HG03095 (cell line): ENCODE measurements around the gene MNT.

ENCODE experiments used
- ATAC-seq: cut with Tn5 transposase; IDR thresholded peaks from one replicate; pipeline ENCODE4 v1.9.1; 2021; ENCODE audit warnings: moderate library complexity; ENCODE audit not compliant: unreplicated experiment

MNT gene

DNA sequence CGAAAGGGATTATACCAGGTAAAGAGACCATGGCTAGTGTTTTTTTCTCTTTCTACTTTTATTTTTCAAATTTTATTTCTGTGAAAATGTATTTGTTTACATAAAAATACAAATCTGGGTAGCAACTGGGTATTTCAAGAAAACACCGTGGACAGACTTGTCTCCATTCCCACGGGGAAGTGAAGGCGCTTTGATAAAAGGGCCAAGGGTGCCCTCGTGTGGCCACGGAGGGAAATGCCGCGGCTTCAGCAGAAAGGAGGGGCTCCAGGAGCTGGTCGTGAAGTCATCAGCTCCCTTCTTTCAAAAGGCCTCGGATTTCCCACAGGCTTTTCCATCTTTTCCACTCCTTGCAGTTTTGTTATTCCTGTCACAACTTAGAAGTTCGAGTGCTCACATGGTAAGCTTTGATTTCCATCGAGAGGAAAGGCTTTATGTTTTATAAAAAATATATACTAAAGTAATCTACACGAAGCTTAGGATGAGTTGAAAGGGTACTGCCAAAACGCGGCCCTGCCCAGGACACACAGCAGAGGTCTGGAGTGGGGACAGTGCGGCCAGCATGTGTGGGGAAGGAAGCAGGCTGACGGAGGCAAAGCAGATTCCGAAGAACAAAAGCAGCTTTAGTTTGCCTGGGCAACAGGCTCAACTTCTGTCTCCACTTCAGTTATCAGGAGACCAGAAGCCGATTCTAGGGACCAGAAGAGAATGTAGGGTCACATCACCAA is 15.3 kb upstream of the MNT start:
- no peak for ATAC-seq

DNA sequence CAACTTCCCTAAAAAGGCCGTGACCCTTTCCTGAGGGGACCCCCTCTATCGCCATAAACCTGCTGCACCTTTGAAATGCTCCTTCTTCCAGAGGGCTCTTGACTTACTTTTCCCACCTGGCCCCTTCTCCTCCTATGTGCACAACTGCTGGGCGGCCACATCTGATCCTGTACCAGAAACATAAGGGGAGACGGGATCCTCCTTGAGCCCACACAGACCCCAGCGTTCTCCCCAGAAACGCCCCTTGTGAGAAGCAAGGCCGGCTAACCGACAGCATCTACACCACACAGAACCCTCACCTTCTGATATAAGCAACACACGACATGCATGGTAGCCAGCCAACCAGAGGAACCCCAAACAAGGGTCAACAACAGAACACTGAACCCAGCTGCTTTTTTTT is 14.2 kb upstream of the MNT start:
- no peak for ATAC-seq

DNA sequence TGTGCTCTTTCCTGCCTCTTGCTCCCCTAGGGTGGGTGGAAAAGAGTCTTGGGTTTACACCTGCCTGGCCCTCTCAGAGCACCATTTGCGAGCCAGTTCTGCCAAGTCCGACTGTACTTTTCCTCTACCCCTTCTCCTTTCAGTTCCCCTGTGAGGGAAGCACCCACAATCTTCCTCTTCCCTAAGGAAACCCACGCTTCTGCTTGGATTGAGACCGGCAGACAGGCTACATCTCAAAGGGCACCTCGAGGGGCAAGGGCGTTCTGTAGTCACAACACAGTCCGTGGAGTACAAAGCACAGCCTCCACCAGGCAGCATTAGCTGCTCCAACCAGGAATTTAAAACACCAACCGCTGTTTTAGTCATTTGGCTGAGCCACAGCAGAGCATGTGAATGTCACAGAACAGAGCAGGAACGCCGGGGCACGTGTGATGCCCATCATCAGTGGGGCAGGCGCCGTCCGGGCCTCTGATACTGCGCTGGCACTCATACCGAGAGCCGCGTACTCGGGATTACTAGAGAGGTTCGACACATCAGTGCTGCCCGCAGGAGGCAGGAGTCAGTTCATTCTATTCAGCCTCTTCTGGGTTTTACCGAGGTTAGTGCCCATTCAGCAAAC is 13.7 kb upstream of the MNT start:
- ATAC-seq, result no peak

DNA sequence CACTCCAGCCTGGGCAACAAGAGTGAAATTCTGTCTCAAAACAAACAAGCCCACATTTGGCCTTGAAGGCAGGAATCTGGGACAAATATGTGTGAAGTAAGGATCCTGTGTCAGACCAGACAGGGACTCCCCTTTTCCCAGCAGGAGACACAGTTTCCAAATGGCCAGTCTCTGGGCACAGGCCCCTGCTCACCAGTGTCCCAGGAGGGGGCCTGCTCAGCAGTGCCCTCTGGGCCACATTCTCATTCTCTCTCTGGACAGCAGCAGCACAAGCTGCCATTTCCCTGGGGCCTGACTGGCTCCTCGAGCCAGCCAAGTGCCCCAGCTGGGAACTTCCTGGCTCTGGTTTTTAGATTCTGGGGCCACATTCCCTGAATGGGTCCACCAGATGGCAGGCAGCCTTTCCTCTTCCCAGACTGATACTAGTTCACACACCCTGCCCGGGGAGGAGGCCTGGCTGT is 11.7 kb upstream of the MNT start:
- ATAC-seq, result no peak

DNA sequence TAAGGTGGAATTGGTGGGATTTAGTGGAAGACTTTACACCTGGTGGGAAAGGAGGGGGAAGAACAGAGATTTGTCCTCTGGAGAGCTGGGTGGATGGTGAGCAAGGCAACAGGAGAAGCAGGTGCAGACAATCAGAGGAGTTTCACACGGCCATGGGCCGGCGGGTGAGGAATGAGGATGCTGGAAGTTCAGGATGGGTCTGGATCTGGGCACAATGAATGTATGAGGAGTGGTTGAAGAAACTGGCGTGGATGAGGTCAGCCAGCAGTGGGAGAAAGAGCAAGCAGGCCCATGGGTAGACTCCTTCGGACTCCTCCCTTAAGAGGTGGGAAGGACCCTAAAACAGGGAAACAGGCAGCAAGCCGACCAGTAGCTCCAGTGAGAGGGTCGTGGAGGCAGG is 10.1 kb upstream of the MNT start:
- ATAC-seq, result no peak

DNA sequence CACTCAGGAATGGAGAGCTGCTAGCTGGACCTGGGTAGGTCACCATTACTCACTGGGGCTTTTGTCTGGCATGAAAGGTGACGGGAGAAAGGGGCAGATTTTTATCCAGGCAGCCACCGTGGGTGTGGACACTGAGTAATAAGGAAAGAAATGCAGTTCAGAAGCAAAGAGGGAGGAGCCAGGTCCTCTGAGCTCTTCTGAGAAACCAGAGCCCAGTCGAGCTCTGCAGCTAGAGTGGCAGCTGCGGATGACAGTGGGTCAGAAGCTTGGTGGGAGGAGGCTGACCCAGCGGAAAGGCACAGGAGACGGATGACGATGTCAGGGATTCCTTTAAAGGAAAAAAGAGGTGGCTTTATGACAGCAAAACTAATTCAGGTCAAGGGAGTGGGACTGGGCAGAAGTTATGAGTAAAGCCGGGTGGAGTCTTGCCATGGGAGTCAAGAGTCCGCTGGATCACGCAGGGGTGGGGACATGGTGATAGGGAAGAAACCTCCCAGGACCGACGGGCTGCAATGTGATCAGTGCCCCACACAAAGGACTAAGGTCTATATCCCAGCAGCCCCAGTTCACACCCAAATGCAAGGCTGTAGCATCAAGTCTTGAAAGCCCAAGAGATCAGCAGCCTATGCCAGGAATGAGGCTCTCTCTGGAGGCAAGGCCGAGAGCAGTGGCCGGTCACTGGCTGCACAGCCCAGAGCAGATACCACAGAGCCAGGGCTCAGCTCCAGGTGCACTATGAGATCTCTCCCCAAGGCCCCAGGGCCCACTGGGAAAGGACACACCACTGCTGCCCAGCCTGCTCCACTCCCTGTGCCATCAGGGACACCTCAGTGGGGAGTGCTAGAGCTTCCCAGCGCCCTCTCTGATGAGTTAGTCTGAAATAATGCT is 6.3 kb upstream of the MNT start:
- no peak for ATAC-seq

DNA sequence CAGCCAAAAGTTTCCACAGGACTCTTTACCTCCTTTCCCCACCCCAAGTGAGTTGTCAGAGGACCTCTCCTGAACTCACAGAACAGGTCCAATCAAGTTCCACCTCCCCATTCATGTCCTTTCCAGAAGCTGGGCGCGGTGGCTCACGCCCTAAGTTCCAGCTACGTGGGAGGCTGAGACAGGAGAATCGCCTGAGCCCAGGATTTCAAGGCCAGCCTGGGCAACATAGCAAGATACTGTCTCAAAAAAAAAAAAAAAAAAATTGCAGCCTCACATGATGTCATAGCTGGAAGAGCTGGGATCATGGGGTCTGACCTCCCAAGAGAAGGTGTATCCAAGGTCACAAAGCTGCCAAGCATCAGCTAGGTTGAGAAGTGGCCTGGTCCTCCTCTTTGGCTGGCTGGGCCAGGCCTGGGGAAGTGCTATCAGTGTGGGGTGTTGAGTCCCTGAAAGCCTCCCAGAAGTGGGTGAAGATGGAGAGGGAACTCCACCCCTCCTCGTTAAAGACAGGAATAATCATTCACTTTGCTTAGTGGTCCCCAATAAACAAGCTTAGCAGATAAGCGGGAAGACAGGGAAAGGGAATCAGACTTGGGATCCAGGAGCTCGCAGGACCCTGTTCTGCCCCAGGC is 5.5 kb upstream of the MNT start:
- no peak for ATAC-seq

DNA sequence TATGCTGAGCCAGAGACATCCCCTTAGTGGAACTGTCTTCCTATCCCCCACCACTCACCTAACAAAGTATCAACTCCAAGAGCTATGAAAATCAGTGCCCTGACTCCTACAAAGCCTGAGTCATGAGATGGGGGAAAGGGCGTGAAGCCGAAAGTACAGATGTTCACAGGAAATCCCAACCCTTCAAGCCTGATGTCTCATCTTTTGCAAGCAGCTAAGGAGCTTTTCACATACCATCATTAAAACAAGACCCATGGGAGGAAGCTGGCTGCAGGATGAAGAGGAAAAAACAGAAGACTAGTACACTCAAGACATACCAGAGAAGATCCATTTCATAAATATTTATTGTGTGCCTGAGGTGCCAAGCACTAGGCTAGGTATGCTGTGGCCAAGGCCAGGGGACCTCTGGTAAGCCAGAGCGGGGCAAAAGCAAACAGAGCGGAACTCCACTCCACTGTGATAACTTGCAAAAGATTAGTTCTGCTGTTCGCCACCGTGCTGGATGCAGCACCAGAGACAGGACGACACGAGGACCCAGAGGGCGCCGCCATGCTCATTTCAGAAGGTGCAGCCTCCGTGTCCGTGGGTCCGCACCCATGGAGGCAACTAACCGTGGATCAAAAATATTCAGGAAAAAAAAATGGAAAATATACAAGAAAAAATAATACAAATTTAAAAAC is 4.5 kb upstream of the MNT start:
- ATAC-seq, result no peak

DNA sequence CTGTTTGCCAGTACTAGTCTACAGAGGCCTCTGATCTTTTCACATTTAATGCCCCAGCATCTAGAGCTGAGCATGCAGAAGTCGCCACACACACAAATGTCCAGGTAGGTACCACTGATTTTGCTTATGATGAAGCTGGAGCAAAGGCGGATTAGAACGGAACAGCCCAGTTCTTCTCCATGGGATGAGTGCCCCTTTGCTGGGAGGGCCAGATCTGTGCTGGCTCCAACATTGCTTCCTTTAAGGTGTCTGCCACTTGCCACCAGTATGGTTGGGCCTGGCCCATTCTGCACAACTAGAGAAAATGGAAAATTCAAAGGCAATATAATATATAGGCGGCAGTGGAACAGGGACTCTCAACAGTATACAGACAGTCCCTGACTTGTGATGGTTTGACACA is 2.2 kb upstream of the MNT start:
- no peak for ATAC-seq

DNA sequence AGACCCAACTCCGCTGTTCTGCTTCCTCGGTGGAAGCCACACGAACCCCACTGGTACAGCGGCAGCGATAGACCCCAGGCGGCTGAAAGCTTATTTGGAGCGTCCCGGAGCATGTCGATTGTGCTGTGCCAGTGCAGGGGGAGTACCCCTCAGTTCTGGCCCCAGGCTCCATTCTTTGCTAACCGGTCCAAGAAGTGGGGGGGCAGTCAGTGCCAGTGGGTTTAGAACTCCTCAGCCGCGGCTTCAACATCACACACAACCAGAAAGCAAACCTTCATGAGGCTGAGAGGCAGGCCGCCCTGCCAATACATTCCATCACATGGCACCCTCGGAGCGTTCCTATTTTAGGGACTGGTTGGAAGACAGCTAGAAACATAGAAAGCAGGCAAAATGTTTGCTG is 1.7 kb upstream of the MNT start:
- ATAC-seq, result no peak

DNA sequence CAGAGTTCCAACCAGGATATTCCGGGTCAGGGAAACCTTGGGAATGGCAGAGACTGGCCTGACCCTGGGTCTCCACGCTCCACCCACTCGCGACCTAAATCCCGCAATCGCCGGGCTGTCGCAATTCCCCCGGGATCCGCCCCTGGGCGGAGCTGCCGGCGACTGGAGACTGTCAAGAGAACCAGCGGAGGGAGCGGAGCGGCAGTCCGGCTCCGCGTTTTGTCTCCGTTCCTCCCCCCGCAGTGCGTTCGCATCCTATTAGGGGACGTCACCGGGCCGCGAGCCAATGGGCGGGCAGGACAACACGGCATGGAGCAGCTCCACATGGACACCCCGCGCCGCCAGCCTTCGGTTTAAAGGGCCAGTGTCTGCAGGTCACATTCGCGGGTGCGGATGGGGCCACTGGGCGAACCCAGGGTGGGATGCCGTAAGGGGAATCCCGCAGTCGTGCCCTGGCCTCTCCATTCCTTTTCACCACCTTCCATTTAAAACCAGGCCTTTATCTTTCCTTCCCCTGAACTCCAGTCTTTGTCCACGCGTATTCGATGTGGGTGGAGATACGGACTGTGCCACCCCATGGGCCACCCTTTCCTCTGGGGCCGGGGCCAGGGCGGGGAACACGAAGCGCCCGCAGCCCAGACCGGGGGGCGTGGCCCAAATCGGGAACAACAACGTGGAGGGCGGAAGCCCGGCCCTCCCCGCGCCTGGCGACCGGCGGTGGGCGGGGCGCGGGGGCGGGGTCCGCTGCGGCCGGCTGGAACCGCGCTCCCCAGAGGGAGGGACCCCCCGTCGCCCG is 764 bp upstream of the MNT start:
- ATAC-seq, result peak; percentile 36

DNA sequence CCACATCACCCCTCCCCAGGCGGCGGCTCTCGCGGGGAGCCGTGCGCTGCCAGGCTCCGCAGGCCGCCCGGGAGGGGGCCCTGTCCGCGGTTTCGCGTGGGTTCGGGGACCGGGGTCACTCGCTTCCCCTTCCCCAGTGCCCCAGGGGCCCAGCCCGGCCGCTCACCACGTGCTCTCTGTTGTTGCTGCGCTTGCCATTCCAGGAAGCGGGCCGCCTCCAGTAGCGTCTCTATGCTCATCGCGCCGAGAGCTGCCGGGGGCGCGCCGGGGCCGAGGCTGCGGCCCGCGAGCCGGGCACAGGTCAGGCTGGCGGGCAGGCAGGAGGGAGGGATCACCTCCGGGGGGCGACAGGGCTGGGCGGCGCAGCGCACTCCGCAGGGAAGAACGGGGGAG is 390 bp downstream of the MNT start:
- no peak for ATAC-seq

DNA sequence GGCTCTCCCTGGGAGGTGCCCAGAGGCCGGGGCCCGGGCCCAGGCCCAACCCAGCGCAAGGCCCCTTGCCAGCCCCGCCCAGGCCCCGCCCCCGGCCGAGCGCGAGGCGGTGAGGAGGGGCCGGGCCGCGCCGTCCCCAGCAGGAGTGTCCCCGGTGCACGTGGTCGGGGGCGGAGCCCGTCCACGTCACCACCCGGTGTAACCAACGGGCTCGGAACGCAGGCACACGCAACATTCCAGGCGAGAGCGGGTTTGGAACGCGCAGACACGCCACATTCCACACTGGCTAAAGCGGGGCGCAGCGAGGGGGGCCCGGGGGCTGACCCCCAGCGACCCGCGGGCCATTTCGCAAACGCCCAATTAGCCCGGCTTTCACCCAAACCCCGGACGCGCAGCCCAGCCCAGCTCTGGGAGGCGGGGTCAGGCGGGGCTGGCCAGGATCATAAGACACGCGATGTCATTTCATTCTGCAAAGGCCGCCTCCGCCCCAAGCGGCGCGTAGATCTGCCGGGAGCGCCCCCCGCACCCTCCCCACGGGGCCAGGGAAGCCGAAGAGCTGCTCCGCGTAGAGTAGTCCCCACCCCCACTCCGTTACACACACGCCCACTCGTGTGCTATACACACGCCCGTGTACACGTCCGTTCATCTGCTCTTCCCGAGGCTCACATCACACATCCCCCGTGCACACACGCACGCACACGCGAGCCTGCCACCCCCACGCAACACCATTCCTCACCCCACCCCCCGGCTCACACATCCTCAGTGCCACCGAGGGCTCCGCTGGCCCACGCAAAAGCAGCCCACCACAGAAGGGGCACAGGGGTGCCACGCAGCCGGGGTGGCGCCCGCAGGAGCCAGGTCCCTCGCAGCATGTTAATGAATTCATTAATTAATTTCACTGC is 1.0 kb downstream of the MNT start:
- ATAC-seq, result peak; percentile 33

DNA sequence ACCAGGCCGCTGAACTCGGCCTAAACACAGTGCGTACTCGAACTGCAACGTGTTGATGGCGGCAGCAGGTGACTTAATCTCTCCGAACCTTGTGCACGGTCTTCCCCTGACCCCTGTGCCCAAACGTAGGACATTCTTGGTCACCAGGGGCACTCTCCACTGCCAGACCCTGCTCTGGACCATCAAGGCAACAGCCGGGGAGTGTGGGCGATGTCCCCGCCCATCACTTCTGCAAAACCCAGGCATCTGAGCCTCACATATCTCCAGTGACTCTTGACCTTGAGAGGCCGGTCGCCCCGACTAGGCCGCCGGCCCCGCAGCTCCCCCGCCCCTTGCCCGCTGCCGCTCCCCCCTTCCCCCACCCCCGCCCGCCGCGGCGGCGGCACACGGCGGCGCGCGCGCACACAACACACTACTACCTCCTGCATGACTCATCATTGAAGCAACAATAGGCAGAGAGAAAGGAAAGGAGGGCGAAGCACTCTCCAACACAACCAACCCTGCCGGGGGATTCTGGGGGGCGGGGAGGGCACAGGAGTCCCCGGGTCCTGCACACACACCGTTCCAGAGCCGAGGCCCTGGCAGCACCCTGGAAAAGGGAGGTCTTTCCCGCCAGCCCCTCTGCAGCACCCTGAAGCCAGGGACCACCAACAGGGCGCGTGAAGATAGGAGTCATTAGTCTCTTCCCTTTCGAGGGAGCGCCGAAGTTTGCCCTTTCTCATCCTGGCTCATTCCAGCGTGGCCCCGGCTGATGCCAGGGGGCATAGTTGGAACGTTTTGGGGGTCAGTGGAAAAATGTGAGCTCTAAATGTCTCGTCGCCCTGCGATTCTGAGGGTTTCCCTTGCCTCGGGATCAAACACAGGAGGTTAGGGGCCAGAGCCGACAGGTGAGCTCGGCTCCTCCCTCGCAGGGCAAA is 1.9 kb downstream of the MNT start:
- ATAC-seq, result no peak

DNA sequence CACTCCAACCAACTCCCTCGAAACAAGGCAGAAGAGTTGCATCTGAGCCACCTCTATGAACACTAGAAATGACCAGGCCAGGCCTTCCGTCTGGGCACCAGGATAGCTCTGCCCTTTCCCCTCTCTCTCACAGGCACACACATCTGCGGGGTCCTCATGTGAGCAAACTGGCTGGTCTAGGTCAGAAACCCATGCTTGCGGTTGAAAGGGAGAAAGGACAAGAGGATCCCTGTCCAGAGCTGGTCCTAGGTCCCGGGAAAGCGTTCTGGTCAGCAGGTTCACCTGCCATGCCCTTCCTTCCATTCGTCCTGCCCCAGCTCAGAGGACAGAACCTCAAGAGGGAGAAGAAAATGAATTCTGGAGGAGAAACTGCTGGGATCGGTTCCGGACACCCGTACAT is 2.7 kb downstream of the MNT start:
- no peak for ATAC-seq

DNA sequence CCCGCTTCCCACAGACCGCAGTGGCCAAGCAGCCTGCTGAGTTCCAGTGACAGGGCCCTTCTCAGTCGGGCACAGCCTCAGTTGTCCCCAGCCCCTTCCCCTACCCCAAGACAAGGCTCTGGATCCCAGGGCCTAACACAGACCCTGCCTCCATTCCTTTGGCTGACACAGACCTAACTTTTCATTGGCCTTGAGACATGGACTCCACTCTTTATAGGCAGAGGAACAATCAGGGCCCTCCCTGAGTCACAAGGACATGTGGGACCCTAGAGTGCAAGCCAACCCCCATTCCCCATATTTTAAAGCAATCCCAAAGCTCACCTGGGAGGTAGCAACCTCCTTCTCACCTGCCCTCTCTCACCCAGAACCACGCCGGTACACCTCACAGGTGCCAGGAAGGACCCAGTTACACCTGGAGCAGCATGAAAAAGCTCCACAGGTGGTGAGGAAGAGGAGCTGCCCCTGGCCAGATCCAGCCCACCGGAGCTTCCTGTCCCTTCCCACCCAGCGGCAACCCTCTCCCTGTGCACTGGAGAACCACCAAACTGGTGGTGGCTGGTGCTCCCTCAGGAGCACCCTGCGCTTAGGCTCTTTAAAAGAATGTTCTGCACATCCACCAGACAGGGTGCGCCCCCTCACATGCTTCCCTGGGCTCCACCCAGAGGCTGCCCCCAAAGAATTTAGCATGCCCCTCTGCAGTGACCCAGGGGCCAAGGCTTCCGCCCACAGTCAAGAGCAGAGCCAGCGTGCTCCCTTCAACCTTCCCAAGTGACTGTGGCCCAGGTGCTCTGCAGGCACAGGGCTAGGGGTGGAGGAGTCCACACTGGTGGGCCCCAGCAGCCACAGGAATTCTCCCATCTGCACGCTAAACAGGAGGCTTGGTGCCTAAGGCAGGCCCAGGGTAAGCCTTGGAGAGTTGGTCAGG is 3.4 kb downstream of the MNT start:
- ATAC-seq, result no peak
